ENCODE results near the gene CLINT1. TPM values are rescaled to one million over a fixed set of nuclear protein-coding genes. Genes with fewer than 3 reads are reported as not detected.

Gene CLINT1
- total RNA-seq, 1 experiment from 2014 or later: 79.6 TPM

GRCh38 chr5:157858527-157859226, at the start of gene CLINT1 (continued):
- peak; percentile 36; the same call in 1 of the 2 replicates for TF ChIP-seq FOXP1 (CRISPR knock-in tag; IDR thresholded peaks at IDR 0.05; ENCODE audit: borderline replicate concordance)
- TF ChIP-seq NR2C2 (CRISPR knock-in tag; IDR thresholded peaks at IDR 0.05): no peak
- TF ChIP-seq ATF1 (CRISPR knock-in tag; IDR thresholded peaks at IDR 0.05): no peak
- TF ChIP-seq GABPB1 (CRISPR knock-in tag; IDR thresholded peaks at IDR 0.05): peak; percentile 61; the same call in 1 of the 2 replicates
- no peak for TF ChIP-seq GRHL2 (CRISPR knock-in tag; IDR thresholded peaks at IDR 0.05; ENCODE audit: insufficient replicate concordance, severe bottlenecking)
- TF ChIP-seq STAT6 (CRISPR knock-in tag; conservative IDR thresholded peaks at IDR 0.05; ENCODE audit: low read depth): no peak
- no peak for TF ChIP-seq ZNF219 (CRISPR knock-in tag; IDR thresholded peaks at IDR 0.05; ENCODE audit: borderline replicate concordance)
- 0 out of 2 replicates have a peak, but pooled peaks have one; percentile 33 for TF ChIP-seq E2F5 (CRISPR knock-in tag; IDR thresholded peaks at IDR 0.05)
- no peak for TF ChIP-seq ZNF138 (CRISPR knock-in tag; conservative IDR thresholded peaks at IDR 0.05)
- TF ChIP-seq PRDM15 (CRISPR knock-in tag; IDR thresholded peaks at IDR 0.05): no peak
- no peak for TF ChIP-seq ATF3 (CRISPR knock-in tag; conservative IDR thresholded peaks at IDR 0.05)
- no peak for TF ChIP-seq E2F4 (CRISPR knock-in tag; IDR thresholded peaks at IDR 0.05; ENCODE audit: borderline replicate concordance, low read depth)
- no peak for TF ChIP-seq USF2 (CRISPR knock-in tag; IDR thresholded peaks at IDR 0.05)
- TF ChIP-seq IRF2 (CRISPR knock-in tag; IDR thresholded peaks at IDR 0.05; ENCODE audit: borderline replicate concordance, low read depth): no peak
- TF ChIP-seq FOXK1 (CRISPR knock-in tag; IDR thresholded peaks at IDR 0.05): peak; percentile 68; the same call in 1 of the 2 replicates
- TF ChIP-seq HMGA2 (CRISPR knock-in tag; IDR thresholded peaks at IDR 0.05): no peak
- no peak for TF ChIP-seq ATF2 (CRISPR knock-in tag; IDR thresholded peaks at IDR 0.05; ENCODE audit: borderline replicate concordance, low read depth)
- TF ChIP-seq FOXJ3 (CRISPR knock-in tag; IDR thresholded peaks at IDR 0.05; ENCODE audit: borderline replicate concordance): no peak
- no peak for TF ChIP-seq ZNF317 (CRISPR knock-in tag; IDR thresholded peaks at IDR 0.05; ENCODE audit: borderline replicate concordance, low read depth)
- peak; percentile 66; the same call in 1 of the 2 replicates for TF ChIP-seq SMAD3 (CRISPR knock-in tag; IDR thresholded peaks at IDR 0.05; ENCODE audit: borderline replicate concordance)
- no peak for TF ChIP-seq TP53 (CRISPR knock-in tag; IDR thresholded peaks at IDR 0.05)
- TF ChIP-seq SP1 (CRISPR knock-in tag; conservative IDR thresholded peaks at IDR 0.05): peak; percentile 75
- no peak for TF ChIP-seq ZNF263 (CRISPR knock-in tag; IDR thresholded peaks at IDR 0.05; ENCODE audit: low read depth)
- no peak for TF ChIP-seq KAT7 (CRISPR knock-in tag; IDR thresholded peaks at IDR 0.05; ENCODE audit: borderline replicate concordance)
- no peak for TF ChIP-seq RORB (CRISPR knock-in tag; IDR thresholded peaks at IDR 0.05)
- TF ChIP-seq ZNF232 (CRISPR knock-in tag; IDR thresholded peaks at IDR 0.05): no peak
- no peak for TF ChIP-seq JUN (CRISPR knock-in tag; IDR thresholded peaks at IDR 0.05)
- no peak for TF ChIP-seq NR3C1 (CRISPR knock-in tag; conservative IDR thresholded peaks at IDR 0.05; ENCODE audit: low read depth)

Measured in WTC11 (cell line).